IMR-90 (cell line): Measurements from ENCODE around the gene NF1. TPM values are rescaled to one million over a fixed set of nuclear protein-coding genes. Genes with fewer than 3 reads are reported as not detected.

Source experiments
- ATAC-seq: fragments of 200-7000 bp; cut with Tn5 transposase; 2 replicates; pipeline ENCODE4 v1.9.1; 2020; ENCODE audit warnings: low read depth, mild to moderate bottlenecking, moderate library complexity
- BruUV-seq: library from RNA; stranded (reverse); fragments of 400-500 nt; replicated peaks from 2 replicates; lab custom pipeline; 2021; lab: Mats Ljungman, UMichigan
- CTCF ChIA-PET: fragments of 300-600 bp; formaldehyde crosslinking; extraction: SDS; loops from one replicate; lab custom pipeline; 2021; ENCODE audit warnings: antibody characterized with exemption; lab: Yijun Ruan, JAX
- POLR2A ChIA-PET: fragments of 300-600 bp; sonication (Branson Sonifier 250); formaldehyde crosslinking; loops from one replicate; lab custom pipeline; 2022; ENCODE audit warnings: antibody characterized with exemption; ENCODE audit not compliant: unreplicated experiment; lab: Charles Lee
- DNase-seq: peaks from one replicate; pipeline ENCODE4 v3.0.0; 2013
- H2AFZ ChIP-seq: replicated peaks from 2 replicates; pipeline ENCODE3; 2013; ENCODE audit warnings: low read length, mild to moderate bottlenecking; ENCODE audit not compliant: poor library complexity
- H2AK5ac ChIP-seq: 2 replicates; pipeline ENCODE4 v1.6.1; 2013; ENCODE audit warnings: low read depth, low read length, inconsistent platforms
- H2AK9ac ChIP-seq: replicated peaks from 2 replicates; pipeline ENCODE3; 2013; ENCODE audit warnings: mild to moderate bottlenecking, low read depth, low read length, moderate library complexity; ENCODE audit not compliant: poor library complexity
- H2BK120ac ChIP-seq: 2 replicates; pipeline ENCODE4 v1.6.1; 2013; ENCODE audit warnings: low read depth, low read length, inconsistent platforms
- H2BK15ac ChIP-seq: 3 replicates; pipeline ENCODE4 v1.6.1; 2013; ENCODE audit warnings: low read depth, low read length, inconsistent platforms
- H2BK20ac ChIP-seq: 2 replicates; pipeline ENCODE4 v1.6.1; 2013; ENCODE audit warnings: low read depth, mild to moderate bottlenecking, inconsistent platforms, low read length, moderate library complexity
- H2BK5ac ChIP-seq: 2 replicates; pipeline ENCODE4 v1.6.1; 2013; ENCODE audit warnings: mild to moderate bottlenecking, low read depth, low read length, inconsistent platforms; ENCODE audit not compliant: poor library complexity, severe bottlenecking
- H3K14ac ChIP-seq: replicated peaks from 2 replicates; pipeline ENCODE4 v1.6.1; 2013; ENCODE audit warnings: low read depth, low read length, inconsistent platforms
- H3K18ac ChIP-seq: 2 replicates; pipeline ENCODE4 v1.6.1; 2013; ENCODE audit warnings: low read depth, low read length, control low read depth
- H3K23ac ChIP-seq: 2 replicates; pipeline ENCODE4 v1.6.1; 2013; ENCODE audit warnings: low read depth, low read length, inconsistent platforms
- H3K27ac ChIP-seq: 2 replicates; pipeline ENCODE4 v1.5.1; 2013; ENCODE audit warnings: mild to moderate bottlenecking, control low read depth, low read length; ENCODE audit not compliant: insufficient read depth
- H3K27me3 ChIP-seq: 2 replicates; pipeline ENCODE4 v1.6.1; 2013; ENCODE audit warnings: low read length; ENCODE audit not compliant: control insufficient read depth, insufficient read depth
- H3K36me3 ChIP-seq: 2 replicates; pipeline ENCODE4 v1.6.1; 2013; ENCODE audit warnings: low read length, mixed read lengths; ENCODE audit not compliant: control insufficient read depth, insufficient read depth
- H3K4ac ChIP-seq: 2 replicates; pipeline ENCODE4 v1.6.1; 2013; ENCODE audit warnings: low read depth, low read length, inconsistent platforms
- H3K4me1 ChIP-seq: 2 replicates; pipeline ENCODE4 v1.6.1; 2013; ENCODE audit warnings: low read length, mixed read lengths; ENCODE audit not compliant: control insufficient read depth, insufficient read depth
- H3K4me2 ChIP-seq: 2 replicates; pipeline ENCODE4 v1.6.1; 2013; ENCODE audit warnings: low read depth, mild to moderate bottlenecking, control low read depth, low read length, moderate library complexity
- H3K4me3 ChIP-seq: 2 replicates; pipeline ENCODE4 v1.5.1; 2013; ENCODE audit warnings: low read depth, mild to moderate bottlenecking, control low read depth, low read length, moderate library complexity; ENCODE audit not compliant: insufficient read depth
- H3K56ac ChIP-seq: 2 replicates; pipeline ENCODE4 v1.6.1; 2013; ENCODE audit warnings: low read length, inconsistent platforms; ENCODE audit not compliant: insufficient read depth; ENCODE audit errors: extremely low read depth
- H3K79me1 ChIP-seq, 2 experiments: 2 replicates each; pipeline ENCODE4 v1.6.1; 2013; ENCODE audit warnings: low read length in 2 of 2, inconsistent platforms in 1 of 2, low read depth in 1 of 2
- H3K9ac ChIP-seq: 2 replicates; pipeline ENCODE4 v1.6.1; 2013; ENCODE audit warnings: low read depth, low read length, control low read depth
- H3K9me1 ChIP-seq: 2 replicates; pipeline ENCODE4 v1.6.1; 2013; ENCODE audit warnings: low read length, inconsistent platforms; ENCODE audit not compliant: insufficient read depth
- H3K9me3 ChIP-seq: 2 replicates; pipeline ENCODE4 v1.6.1; 2013; ENCODE audit warnings: low read length; ENCODE audit not compliant: control insufficient read depth, insufficient read depth
- H4K20me1 ChIP-seq: 2 replicates; pipeline ENCODE4 v1.6.1; 2013; ENCODE audit warnings: low read length, inconsistent platforms; ENCODE audit not compliant: insufficient read depth
- H4K5ac ChIP-seq: 2 replicates; pipeline ENCODE4 v1.6.1; 2013; ENCODE audit warnings: mild to moderate bottlenecking, low read depth, low read length, control low read depth
- H4K8ac ChIP-seq, 2 experiments: 2 replicates each; pipeline ENCODE4 v1.6.1; 2013; ENCODE audit warnings: low read depth in 2 of 2, low read length in 2 of 2, control low read depth in 1 of 2, inconsistent platforms in 1 of 2
- H4K91ac ChIP-seq: 2 replicates; pipeline ENCODE4 v1.6.1; 2013; ENCODE audit warnings: low read depth, low read length, inconsistent platforms; ENCODE audit not compliant: insufficient read depth
- BHLHE40 ChIP-seq: fragments of 150-350 bp; IDR thresholded peaks from 2 replicates; pipeline ENCODE4 v1.6.1; 2016; ENCODE audit warnings: mild to moderate bottlenecking, low read depth, low read length
- CHD1 ChIP-seq: IDR thresholded peaks from 2 replicates; pipeline ENCODE4 v1.6.1; 2012; ENCODE audit warnings: low read depth, low read length, improper control_type of control experiment
- CTCF ChIP-seq: conservative IDR thresholded peaks from 2 replicates; pipeline ENCODE4 v1.5.1; 2012; ENCODE audit warnings: mild to moderate bottlenecking, low read depth, low read length, improper control_type of control experiment
- FOS ChIP-seq: fragments of 150-350 bp; IDR thresholded peaks from 2 replicates; pipeline ENCODE4 v1.6.1; 2016; ENCODE audit warnings: low read depth, low read length
- MAFK ChIP-seq: IDR thresholded peaks from 2 replicates; pipeline ENCODE4 v1.6.1; 2012; ENCODE audit warnings: low read depth, low read length, improper control_type of control experiment
- MAZ ChIP-seq: IDR thresholded peaks from 2 replicates; pipeline ENCODE4 v1.6.1; 2012; ENCODE audit warnings: low read depth, mild to moderate bottlenecking, low read length, improper control_type of control experiment, moderate library complexity, borderline replicate concordance
- MXI1 ChIP-seq: IDR thresholded peaks from 2 replicates; pipeline ENCODE4 v1.6.1; 2012; ENCODE audit warnings: low read depth, mild to moderate bottlenecking, low read length, moderate library complexity, borderline replicate concordance
- NFE2L2 ChIP-seq: fragments of 150-350 bp; IDR thresholded peaks from 2 replicates; pipeline ENCODE4 v1.6.1; 2016; ENCODE audit warnings: low read depth, mild to moderate bottlenecking, low read length
- RAD21 ChIP-seq: IDR thresholded peaks from 2 replicates; pipeline ENCODE4 v1.6.1; 2012; ENCODE audit warnings: low read length, improper control_type of control experiment
- RCOR1 ChIP-seq: IDR thresholded peaks from 2 replicates; pipeline ENCODE4 v1.6.1; 2012; ENCODE audit warnings: mild to moderate bottlenecking, low read length, improper control_type of control experiment; ENCODE audit not compliant: insufficient replicate concordance
- RFX5 ChIP-seq: IDR thresholded peaks from 2 replicates; pipeline ENCODE4 v1.8.0; 2012; ENCODE audit warnings: low read depth, mild to moderate bottlenecking, low read length, moderate library complexity
- SMC3 ChIP-seq: fragments of 150-350 bp; IDR thresholded peaks from 2 replicates; pipeline ENCODE4 v1.6.1; 2016; ENCODE audit warnings: low read depth, mild to moderate bottlenecking, antibody characterized with exemption, low read length, moderate library complexity
- USF2 ChIP-seq: fragments of 150-350 bp; IDR thresholded peaks from 2 replicates; pipeline ENCODE4 v1.6.1; 2017; ENCODE audit warnings: mild to moderate bottlenecking, antibody characterized with exemption, low read length, low read depth
- WGBS, 2 experiments: methylation state at CpG; one replicate each; pipeline versions ENCODE4 v1.1.5 to v1.1.7; 2013; ENCODE audit warnings: missing lambda C conversion rate in 2 of 2; ENCODE audit not compliant: insufficient read length in 1 of 2; ENCODE audit errors: extremely low coverage in 2 of 2; 5-methylcytosine and 5-hydroxymethylcytosine counted together
- dilution Hi-C: fragments of 300-500 bp; cut with HindIII; formaldehyde crosslinking; loops from one replicate; pipeline ENCODE4 v1.14.3; 2018; ENCODE audit warnings: low sequenced_read_pairs; ENCODE audit not compliant: unreplicated experiment
- in situ Hi-C: fragments of 300-500 bp; cut with MboI; formaldehyde crosslinking; loops from 3 replicates; pipeline ENCODE4 v1.14.3; 2019; ENCODE audit warnings: low sequenced_read_pairs, inconsistent platforms, mixed read lengths
- intact Hi-C: fragments of 100-400 bp; cut with micrococcal nuclease; formaldehyde crosslinking; loops from 2 replicates; pipeline ENCODE4 v1.10.0; 2022
- polyA plus RNA-seq, 3 experiments: library from polyadenylated mRNA; depleted of rRNA; stranded (reverse); fragments of >200 nt; gene quantifications; 2 replicates each; pipeline ENCODE4 v1.2.3, GENCODE V29; 2012; ENCODE audit warnings: low replicate concordance in 1 of 3
- total RNA-seq: library from RNA; depleted of rRNA; stranded (reverse); fragments of >200 nt; gene quantifications from 2 replicates; pipeline ENCODE4 v1.2.3, GENCODE V29; 2012

Gene NF1
- total and polyA plus RNA-seq, 2 of the 4 experiments (the other 2 are of a cell fraction): 17.9 to 48.6 TPM

- Histone ChIP-seq H2AK5ac (no peak overlapping the region), H4K5ac (no peak overlapping the region), H2AFZ (no peak overlapping the region), H3K4me2 (no peak overlapping the region), H4K20me1 (no peaks in the 10 kb centered on the region), H4K8ac (no peak overlapping the region), H3K4me1 (no peaks in the 10 kb centered on the region), H2BK120ac (no peak overlapping the region), H3K18ac (no peak overlapping the region), H3K9ac (no peak overlapping the region), H3K9me1 (no peaks in the 10 kb centered on the region), H4K91ac (no peak overlapping the region), H3K9me3 (no peaks in the 10 kb centered on the region), H2BK15ac (no peak overlapping the region), H3K36me3 (peaks cover 26% of the 10 kb centered on the region), H3K14ac (no peak overlapping the region), H3K79me1 (peaks cover 0 to 6% of the 10 kb centered on the region in 2 experiments; a peak in 1 of 4 replicates), H2BK20ac (no peak overlapping the region), H3K4me3 (no peak overlapping the region), H3K23ac (no peak overlapping the region), H3K27me3 (no peaks in the 10 kb centered on the region), H2AK9ac (no peak overlapping the region), H3K56ac (no peak overlapping the region), H3K4ac (no peak overlapping the region), H2BK5ac (no peak overlapping the region), H3K27ac (no peak overlapping the region; the same call in 1 of the 2 replicates)
- intact Hi-C loops: loop anchor here (5.0 kb wide), 1 partner anchor 90 kb away; no protein-coding TSS in a partner anchor
- in situ Hi-C loops: no loop called here
- POLR2A ChIA-PET: no interaction called here
- WGBS, 2 experiments: no CpG with 5 or more reads among the region's 2 CpGs
- peak; percentile 49 for ATAC-seq
- dilution Hi-C loops: no loop called here
- no peak for TF ChIP-seq RCOR1
- TF ChIP-seq USF2: no peak
- TF ChIP-seq MAZ: no peak
- no peak for TF ChIP-seq RFX5
- no peak for TF ChIP-seq BHLHE40
- no peak for TF ChIP-seq MXI1
- TF ChIP-seq SMC3: no peak
- TF ChIP-seq NFE2L2: no peak
- TF ChIP-seq CTCF: no peak
- no peak for TF ChIP-seq FOS
- no peak for TF ChIP-seq MAFK
- no peak for TF ChIP-seq RAD21
- no peak for TF ChIP-seq CHD1
- CTCF ChIA-PET: no interaction called here
- BruUV-seq: no TSS peak
- no peak for DNase-seq
Observed at GRCh38 chr17:31357091-31357490, 262.3 kb downstream of the NF1 start.
